ENCODE measurements around the gene NAB2.

NAB2 gene

DNA sequence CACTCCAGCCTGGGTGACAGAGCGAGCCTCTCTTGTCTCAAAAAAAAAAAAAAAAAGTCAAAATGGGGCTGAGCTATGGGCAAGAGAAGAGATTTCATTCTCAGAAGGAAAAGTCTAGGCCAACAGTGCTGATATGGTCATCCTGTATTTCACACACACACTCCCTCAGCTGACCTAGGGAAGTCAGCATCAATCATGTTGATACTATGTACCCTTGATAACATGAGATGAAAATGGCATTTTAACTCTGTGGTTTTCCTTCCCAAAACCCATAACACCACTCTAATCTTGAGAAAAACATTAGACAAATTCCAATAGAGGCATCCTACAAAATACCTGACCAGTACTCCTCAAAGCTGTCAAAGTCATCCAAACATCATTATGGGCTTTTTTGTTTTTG lies 8.1 kb upstream of the NAB2 start:
- TF ChIP-seq, protein P1, sequence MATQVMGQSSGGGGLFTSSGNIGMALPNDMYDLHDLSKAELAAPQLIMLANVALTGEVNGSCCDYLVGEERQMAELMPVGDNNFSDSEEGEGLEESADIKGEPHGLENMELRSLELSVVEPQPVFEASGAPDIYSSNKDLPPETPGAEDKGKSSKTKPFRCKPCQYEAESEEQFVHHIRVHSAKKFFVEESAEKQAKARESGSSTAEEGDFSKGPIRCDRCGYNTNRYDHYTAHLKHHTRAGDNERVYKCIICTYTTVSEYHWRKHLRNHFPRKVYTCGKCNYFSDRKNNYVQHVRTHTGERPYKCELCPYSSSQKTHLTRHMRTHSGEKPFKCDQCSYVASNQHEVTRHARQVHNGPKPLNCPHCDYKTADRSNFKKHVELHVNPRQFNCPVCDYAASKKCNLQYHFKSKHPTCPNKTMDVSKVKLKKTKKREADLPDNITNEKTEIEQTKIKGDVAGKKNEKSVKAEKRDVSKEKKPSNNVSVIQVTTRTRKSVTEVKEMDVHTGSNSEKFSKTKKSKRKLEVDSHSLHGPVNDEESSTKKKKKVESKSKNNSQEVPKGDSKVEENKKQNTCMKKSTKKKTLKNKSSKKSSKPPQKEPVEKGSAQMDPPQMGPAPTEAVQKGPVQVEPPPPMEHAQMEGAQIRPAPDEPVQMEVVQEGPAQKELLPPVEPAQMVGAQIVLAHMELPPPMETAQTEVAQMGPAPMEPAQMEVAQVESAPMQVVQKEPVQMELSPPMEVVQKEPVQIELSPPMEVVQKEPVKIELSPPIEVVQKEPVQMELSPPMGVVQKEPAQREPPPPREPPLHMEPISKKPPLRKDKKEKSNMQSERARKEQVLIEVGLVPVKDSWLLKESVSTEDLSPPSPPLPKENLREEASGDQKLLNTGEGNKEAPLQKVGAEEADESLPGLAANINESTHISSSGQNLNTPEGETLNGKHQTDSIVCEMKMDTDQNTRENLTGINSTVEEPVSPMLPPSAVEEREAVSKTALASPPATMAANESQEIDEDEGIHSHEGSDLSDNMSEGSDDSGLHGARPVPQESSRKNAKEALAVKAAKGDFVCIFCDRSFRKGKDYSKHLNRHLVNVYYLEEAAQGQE (IDR thresholded peaks at IDR 0.05; ENCODE audit: insufficient read depth in 1 of 2, low read depth in 2 of 2, low read length in 2 of 2) = no peak
- TF ChIP-seq TAF1 (IDR thresholded peaks at IDR 0.05; ENCODE audit: borderline replicate concordance, insufficient read depth, low read length) (no peak), FOXP2 (optimal IDR thresholded peaks at IDR 0.05; ENCODE audit: borderline replicate concordance, extremely low read depth, extremely low read length, insufficient read depth) (no peak), SIN3A (IDR thresholded peaks at IDR 0.05; ENCODE audit: borderline replicate concordance, insufficient read depth, low read length) (no peak), POLR2AphosphoS5 (IDR thresholded peaks at IDR 0.05; ENCODE audit: low read depth, low read length) (no peak)

DNA sequence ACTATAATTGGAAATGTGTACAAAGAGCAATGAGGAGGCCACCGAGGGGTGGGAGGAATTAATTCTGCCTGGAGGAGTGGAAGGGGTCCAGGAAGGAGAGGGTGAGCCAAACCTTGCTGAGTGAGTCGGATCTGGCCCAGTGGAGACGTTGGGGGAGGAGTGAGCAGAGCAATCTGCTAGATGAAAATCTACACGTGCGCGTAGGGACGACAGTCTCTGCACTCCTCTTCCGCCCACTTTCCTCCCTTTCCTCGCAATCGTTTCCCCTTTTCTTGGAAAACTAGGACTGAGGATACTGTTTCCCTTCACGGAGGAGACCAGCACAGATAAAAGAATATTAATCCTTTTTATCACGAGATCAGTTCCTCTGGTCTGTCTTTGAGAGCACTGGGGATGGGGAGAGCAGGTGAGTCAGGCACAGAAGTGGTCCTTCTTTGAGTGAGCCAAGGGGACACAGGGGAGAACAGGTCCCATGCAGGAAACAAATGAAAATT lies 2.9 kb upstream of the NAB2 start:
- TF ChIP-seq TAF1 (IDR thresholded peaks at IDR 0.05; ENCODE audit: borderline replicate concordance, insufficient read depth, low read length) = no peak
- TF ChIP-seq, protein P1 (IDR thresholded peaks at IDR 0.05; ENCODE audit: insufficient read depth in 1 of 2, low read depth in 2 of 2, low read length in 2 of 2) = peak in 1 of 2 experiments; percentile 32; a peak in 1 of 4 replicates

DNA sequence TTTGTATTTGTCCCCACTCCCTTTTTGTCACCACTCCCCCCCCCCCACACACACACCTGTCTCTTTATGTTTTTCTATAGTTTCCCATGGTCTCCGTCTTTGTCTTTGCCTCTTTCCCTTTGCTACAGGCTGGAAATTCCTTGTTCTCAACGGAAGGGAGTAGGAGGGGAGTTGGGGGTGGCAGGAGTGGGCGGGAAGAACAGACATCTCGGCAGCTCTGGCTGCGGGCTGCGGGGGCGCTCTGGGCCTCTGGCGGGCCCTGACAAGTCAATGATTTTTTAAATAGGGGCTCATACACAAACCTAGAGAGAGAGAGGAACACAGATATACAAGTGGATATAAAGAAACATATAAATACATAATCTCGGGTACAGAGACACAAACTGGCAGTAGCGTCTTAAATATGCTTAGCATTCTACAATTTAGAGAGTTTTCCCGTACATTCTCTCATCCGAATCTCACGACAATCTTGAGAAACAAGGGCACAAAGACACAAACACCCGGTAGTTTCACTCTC lies 2.4 kb upstream of the NAB2 start:
- TF ChIP-seq, protein P1 (IDR thresholded peaks at IDR 0.05; ENCODE audit: insufficient read depth in 1 of 2, low read depth in 2 of 2, low read length in 2 of 2) = no peak
- no peak for TF ChIP-seq POLR2AphosphoS5 (IDR thresholded peaks at IDR 0.05; ENCODE audit: low read depth, low read length)
- 0 out of 2 replicates have a peak, but pooled peaks have one; percentile 24 for TF ChIP-seq SIN3A (IDR thresholded peaks at IDR 0.05; ENCODE audit: borderline replicate concordance, insufficient read depth, low read length)
- peak; percentile 11; the same call in 1 of the 2 replicates for TF ChIP-seq TAF1 (IDR thresholded peaks at IDR 0.05; ENCODE audit: borderline replicate concordance, insufficient read depth, low read length)
- TF ChIP-seq FOXP2 (optimal IDR thresholded peaks at IDR 0.05; ENCODE audit: borderline replicate concordance, extremely low read depth, extremely low read length, insufficient read depth) = no peak

DNA sequence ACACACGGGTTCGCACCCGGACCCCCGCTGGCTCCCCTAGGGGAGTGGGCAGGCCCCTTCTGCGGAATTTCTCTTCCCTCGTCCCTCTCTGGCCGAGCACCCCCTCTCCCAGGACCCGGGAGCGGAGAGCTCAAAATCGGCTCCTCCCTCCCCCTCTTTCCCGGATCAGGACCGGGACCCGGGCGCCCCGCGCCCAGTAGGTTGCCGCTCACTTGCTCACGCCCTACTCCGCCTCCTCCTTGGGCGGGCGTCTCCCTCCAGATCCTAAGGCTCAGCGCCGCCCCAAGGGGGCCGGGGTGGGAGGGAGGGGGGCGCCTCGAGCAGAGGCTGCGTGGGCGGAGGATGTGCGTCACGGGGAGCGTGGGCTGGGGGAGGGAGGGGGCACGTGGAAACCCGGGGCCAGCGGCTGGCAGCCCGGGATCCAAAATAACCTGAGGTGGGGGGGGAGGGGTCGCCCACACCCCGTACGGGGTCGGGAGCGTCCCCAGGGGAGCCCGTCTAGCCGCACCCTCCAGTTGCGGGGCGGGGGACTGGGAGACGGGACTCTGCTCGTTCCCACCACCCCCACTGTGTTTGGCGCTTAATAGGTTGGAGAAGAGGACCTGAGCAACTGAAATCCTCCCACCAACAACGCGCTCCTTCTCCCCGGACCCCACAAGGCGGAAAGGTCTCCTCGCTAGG lies 1.8 kb upstream of the NAB2 start:
- TF ChIP-seq POLR2AphosphoS5 (IDR thresholded peaks at IDR 0.05; ENCODE audit: low read depth, low read length) (no peak), FOXP2 (optimal IDR thresholded peaks at IDR 0.05; ENCODE audit: borderline replicate concordance, extremely low read depth, extremely low read length, insufficient read depth) (no peak), SIN3A (IDR thresholded peaks at IDR 0.05; ENCODE audit: borderline replicate concordance, insufficient read depth, low read length) (no peak), TAF1 (IDR thresholded peaks at IDR 0.05; ENCODE audit: borderline replicate concordance, insufficient read depth, low read length) (no peak)
- TF ChIP-seq, protein P1 (IDR thresholded peaks at IDR 0.05; ENCODE audit: insufficient read depth in 1 of 2, low read depth in 2 of 2, low read length in 2 of 2) = no peak
